AG10803 (cell line): ENCODE measurements around the gene BRICD5.

ENCODE experiments used
- DNase-seq: peaks from one replicate; pipeline ENCODE4 v3.0.0; 2010; ENCODE audit warnings: low read depth
- H3K4me3 ChIP-seq: 2 replicates; pipeline ENCODE4 v1.5.1; 2011; ENCODE audit warnings: mild to moderate bottlenecking, low read length, control low read depth
- CTCF ChIP-seq: conservative IDR thresholded peaks from 2 replicates; pipeline ENCODE4 v1.5.1; 2011; ENCODE audit warnings: mild to moderate bottlenecking, low read length, control low read depth, inconsistent platforms

Gene BRICD5

GRCh38 chr16:2251296-2252111 lies 40.8 kb upstream of the BRICD5 start, which contains the start of gene ECI1:
Gene ECI1, minus strand, starts transcription at chr16:2251587. Its CDS starts 21 bp downstream, at chr16:2251566.
- peak; percentile 54 for TF ChIP-seq CTCF
- DNase-seq = peak; percentile 94
- H3K4me3 ChIP-seq = peak within 1 kb of the TSS; percentile 73

GRCh38 chr16:2250652-2251295 lies 40.1 kb upstream of the BRICD5 start:
- no peak for TF ChIP-seq CTCF
- H3K4me3 ChIP-seq = peak overlapping the region; percentile 73
- DNase-seq = peak; percentile 38

GRCh38 chr16:2246301-2246885 lies 35.7 kb upstream of the BRICD5 start:
- TF ChIP-seq CTCF = no peak
- no peak overlapping the region for H3K4me3 ChIP-seq
- DNase-seq = no peak

GRCh38 chr16:2244926-2245795 lies 34.5 kb upstream of the BRICD5 start:
- TF ChIP-seq CTCF = no peak
- DNase-seq = no peak
- no peak overlapping the region for H3K4me3 ChIP-seq

DNA sequence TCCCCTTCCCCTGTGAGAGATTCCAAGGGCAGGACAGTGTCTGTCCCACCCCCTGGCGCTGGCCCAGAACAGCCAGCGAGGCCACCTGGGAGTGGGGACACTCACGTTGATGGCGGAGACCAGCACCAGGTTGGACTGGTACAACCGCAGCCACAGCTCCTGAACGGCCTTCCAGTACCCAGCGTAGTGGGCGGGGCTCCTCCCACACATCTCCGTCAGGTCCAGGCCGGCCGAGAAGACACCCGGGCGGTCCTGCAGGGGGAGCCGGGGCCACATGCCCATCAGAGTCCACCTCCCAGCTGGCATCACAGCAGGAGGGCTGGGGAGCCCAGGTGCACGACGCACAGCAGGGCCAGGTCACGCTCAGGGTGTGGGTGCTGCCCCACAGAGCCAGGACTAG lies 33.6 kb upstream of the BRICD5 start:
- TF ChIP-seq CTCF = no peak
- H3K4me3 ChIP-seq = no peak overlapping the region
- DNase-seq = no peak

DNA sequence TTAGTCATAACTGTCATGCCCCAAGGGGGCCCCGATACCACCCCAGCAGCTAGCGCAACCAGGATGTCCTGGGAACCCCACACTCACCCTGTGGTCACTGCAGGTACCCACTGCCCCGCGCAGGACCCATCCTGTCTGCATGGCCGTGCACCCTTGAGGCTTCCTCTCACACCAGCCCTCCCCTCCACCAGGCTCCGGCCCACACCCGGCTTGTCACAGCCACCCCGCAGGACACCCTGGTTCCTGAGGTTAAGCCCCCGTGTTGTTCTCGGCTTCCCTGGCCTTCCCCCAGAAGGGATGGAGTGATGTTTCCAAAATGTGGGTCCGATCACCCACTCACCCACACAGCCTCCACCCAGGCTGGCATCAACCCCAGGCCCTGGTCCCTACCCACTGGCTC lies 33.1 kb upstream of the BRICD5 start:
- DNase-seq = no peak
- TF ChIP-seq CTCF = no peak
- H3K4me3 ChIP-seq = no peak overlapping the region
